Activated T-helper 17 cell treated with anti-CD3 and anti-CD28 coated beads, Interleukin-2, amount 50 U/mL, for 72 hours (primary cell): Measurements from ENCODE around the gene HTR3C. TPM values are rescaled to one million over a fixed set of nuclear protein-coding genes. Genes with fewer than 3 reads are reported as not detected.

Source experiments
- ATAC-seq: fragments of 150-1000 bp; cut with Tn5 transposase; replicated peaks from 2 replicates; pipeline ENCODE4 v1.10.0; 2021; ENCODE audit warnings: mild to moderate bottlenecking, moderate library complexity
- H3K27ac Mint-ChIP-seq: one replicate; pipeline ENCODE4 v1.8.0; 2022; ENCODE audit warnings: mixed read lengths
- H3K27me3 Mint-ChIP-seq: one replicate; pipeline ENCODE4 v1.8.0; 2022; ENCODE audit warnings: mixed read lengths
- H3K36me3 Mint-ChIP-seq: one replicate; pipeline ENCODE4 v1.8.0; 2022; ENCODE audit warnings: low read depth, mild to moderate bottlenecking, mixed read lengths
- H3K4me1 Mint-ChIP-seq: one replicate; pipeline ENCODE4 v1.8.0; 2022; ENCODE audit warnings: mixed read lengths
- H3K4me3 Mint-ChIP-seq: one replicate; pipeline ENCODE4 v1.8.0; 2022; ENCODE audit warnings: mild to moderate bottlenecking, mixed read lengths
- H3K9me3 Mint-ChIP-seq: one replicate; pipeline ENCODE4 v1.8.0; 2022; ENCODE audit warnings: mixed read lengths
- total RNA-seq, 2 donors: library from RNA; stranded (reverse); gene quantifications; one replicate each; pipeline ENCODE4 v1.2.3, GENCODE V29; 2022

The HTR3C gene
- total RNA-seq, 2 donors from 2014 or later: not detected

DNA sequence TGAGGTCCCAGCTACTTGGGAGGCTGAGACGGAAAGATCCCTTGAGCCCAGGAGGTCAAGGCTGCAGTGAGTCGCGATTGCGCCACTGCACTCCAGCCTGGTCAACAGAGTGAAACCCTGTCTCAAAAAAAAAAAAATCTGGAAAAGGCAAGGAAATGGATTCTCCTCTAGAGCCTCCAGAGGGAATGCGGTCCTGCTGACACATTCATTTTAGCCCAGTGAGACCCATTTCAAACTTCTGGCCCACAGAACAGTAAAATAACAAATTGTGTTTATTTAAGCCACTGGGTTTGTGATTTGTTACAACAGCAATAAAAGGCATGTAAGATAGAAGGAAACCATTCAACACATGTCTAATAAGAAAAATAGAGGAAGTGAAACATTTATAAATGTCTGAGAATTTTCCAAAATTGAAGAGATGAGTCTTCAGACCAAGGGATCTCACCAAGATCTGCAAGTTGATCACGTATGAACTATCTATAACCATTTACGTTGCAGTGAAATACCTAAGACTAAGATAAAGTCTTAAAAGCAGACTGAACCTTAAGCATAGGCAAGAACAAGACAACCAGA lies 44.0 kb downstream of the HTR3C start, which contains the start of gene HTR3E:
TSS of gene HTR3E (plus strand) at position 254 of the 573 bp plus-strand sequence. CDS start 466 bp downstream, outside the sequence.
- peaks cover 4% of the 10 kb centered on the region for H3K9me3 Mint-ChIP-seq
- no peaks in the 10 kb centered on the region for H3K4me1 Mint-ChIP-seq
- H3K27me3 Mint-ChIP-seq: peaks cover 8% of the 10 kb centered on the region
- no peak within 1 kb of the TSS for H3K4me3 Mint-ChIP-seq
- H3K27ac Mint-ChIP-seq: no peak within 1 kb of the TSS
- no peaks in the 10 kb centered on the region for H3K36me3 Mint-ChIP-seq
- ATAC-seq: no peak

DNA sequence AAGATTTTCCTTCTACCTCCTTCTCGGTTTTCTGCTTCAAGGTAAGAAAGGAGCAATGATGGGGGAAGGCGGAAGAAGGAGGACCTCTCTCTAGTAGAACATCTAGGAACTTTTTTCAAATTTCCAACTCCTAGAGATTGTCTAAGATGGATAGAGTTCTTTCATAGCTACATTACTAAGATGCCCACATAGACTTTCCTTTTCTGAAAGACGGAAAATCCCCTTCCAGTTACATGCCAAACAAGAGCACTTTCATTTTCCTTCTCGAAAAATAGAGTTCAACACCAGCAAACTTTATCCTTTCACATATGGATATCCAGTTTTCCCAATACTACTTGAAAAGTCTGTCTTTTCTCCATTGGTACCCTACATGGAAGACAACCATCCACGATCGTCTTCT lies 44.7 kb downstream of the HTR3C start:
- no peak for ATAC-seq
- Mint-ChIP-seq H3K27me3 (peaks cover 4% of the 10 kb centered on the region), H3K36me3 (no peaks in the 10 kb centered on the region), H3K27ac (no peak overlapping the region), H3K4me3 (no peak overlapping the region), H3K4me1 (no peaks in the 10 kb centered on the region), H3K9me3 (peaks cover 4% of the 10 kb centered on the region)

DNA sequence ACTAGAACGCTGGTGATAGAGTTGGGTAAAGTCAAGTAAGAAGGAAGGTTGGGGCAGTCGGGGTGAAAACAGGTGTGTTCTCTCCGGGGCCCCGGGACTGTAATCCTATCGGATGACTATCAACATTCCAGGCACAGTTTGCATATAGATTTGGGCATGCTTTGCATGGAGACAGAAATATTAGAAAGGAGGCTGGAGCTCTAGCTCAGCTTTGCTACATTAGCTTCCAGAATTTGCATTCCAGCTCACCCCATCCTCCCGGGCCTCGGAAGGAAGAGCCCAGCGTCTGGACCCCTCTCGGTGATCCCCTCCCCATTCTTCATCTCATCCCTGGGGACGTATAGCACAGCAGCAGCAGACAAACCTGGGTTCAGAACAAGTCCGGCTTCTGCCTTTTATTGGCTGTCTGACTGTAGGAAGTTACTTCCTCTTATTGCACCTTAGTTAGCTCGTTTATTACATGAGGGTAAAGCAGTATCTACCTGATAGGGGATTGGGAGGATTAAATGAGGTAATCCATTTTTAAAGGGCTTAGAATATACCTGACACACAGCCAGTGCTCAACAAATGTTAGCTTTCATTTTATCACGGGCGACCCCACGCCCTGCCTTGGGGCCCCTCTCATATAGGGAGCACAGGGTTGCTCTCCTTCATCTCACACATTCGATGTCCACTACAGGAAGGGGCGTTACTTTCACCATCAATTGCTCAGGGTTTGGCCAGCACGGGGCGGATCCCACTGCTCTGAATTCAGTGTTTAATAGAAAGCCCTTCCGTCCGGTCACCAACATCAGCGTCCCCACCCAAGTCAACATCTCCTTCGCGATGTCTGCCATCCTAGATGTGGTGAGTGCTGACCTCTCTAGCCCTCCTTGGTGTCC lies 47.2 kb downstream of the HTR3C start:
- Mint-ChIP-seq H3K9me3 (no peaks in the 10 kb centered on the region), H3K36me3 (no peaks in the 10 kb centered on the region), H3K27ac (no peak overlapping the region), H3K4me3 (no peak overlapping the region), H3K27me3 (no peaks in the 10 kb centered on the region), H3K4me1 (no peaks in the 10 kb centered on the region)
- no peak for ATAC-seq

Other genes starting within 250 kb of the HTR3C start
- gene MAP6D1, start 227.5 kb upstream of the HTR3C start, total RNA-seq: 1 to 10 TPM; 1.4 to 2.0 TPM
- gene PARL, start 168.2 kb upstream of the HTR3C start, total RNA-seq: 10 to 100 TPM; 78.9 to 97.6 TPM
- gene ABCC5, start 35.2 kb upstream of the HTR3C start, total RNA-seq: 10 to 100 TPM in 1 of 2 donors, 1 to 10 TPM in 1; 9.1 to 14.8 TPM
- gene HTR3D, start 21.3 kb upstream of the HTR3C start, total RNA-seq: not detected
- gene HTR3E, start 44.0 kb downstream of the HTR3C start, total RNA-seq: not detected
- gene EIF2B5, start 82.3 kb downstream of the HTR3C start, total RNA-seq: 10 to 100 TPM; 48.7 to 64.6 TPM
- gene DVL3, start 102.3 kb downstream of the HTR3C start, total RNA-seq: 10 to 100 TPM; 40.3 to 42.5 TPM
- gene AP2M1, start 121.8 kb downstream of the HTR3C start, total RNA-seq: 100 to 1,000 TPM; 206 to 244 TPM
- 10 to 100 TPM; 75.5 to 93.5 TPM for gene ABCF3, start 133.2 kb downstream of the HTR3C start, total RNA-seq
- gene VWA5B2, start 176.5 kb downstream of the HTR3C start, total RNA-seq: not detected
- 10 to 100 TPM; 33.4 to 49.9 TPM for gene ALG3, start 195.9 kb downstream of the HTR3C start, total RNA-seq
- 10 to 100 TPM in 1 of 2 donors, 1 to 10 TPM in 1; 8.0 to 13.6 TPM for gene EEF1AKMT4, start 196.6 kb downstream of the HTR3C start, total RNA-seq
- gene CAMK2N2, start 208.5 kb downstream of the HTR3C start, total RNA-seq: 1 to 10 TPM in 1 of 2 donors, under 1 TPM in 1; 0.64 to 1.2 TPM
- gene ECE2, start 223.0 kb downstream of the HTR3C start, total RNA-seq: not detected
- gene PSMD2, start 246.2 kb downstream of the HTR3C start, total RNA-seq: 100 to 1,000 TPM; 143 to 311 TPM